Mammary epithelial cell (primary cell): ENCODE results near the gene IL18R1.

ENCODE experiments used
- EZH2 ChIP-seq: IDR thresholded peaks from 2 replicates; pipeline ENCODE4 v1.6.1; 2012; ENCODE audit warnings: low read length, inconsistent platforms, borderline replicate concordance
- TF ChIP-seq, protein P1 (sequence below), 2 donors: IDR thresholded peaks in 1 of 2; conservative IDR thresholded peaks in 1 of 2; 2 replicates each; pipeline ENCODE4 v1.5.1; 2011 to 2012; ENCODE audit warnings: inconsistent platforms in 2 of 2, low read length in 2 of 2, mild to moderate bottlenecking in 2 of 2, control low read depth in 1 of 2, low read depth in 1 of 2; ENCODE audit not compliant: insufficient read depth in 1 of 2; ENCODE audit errors: extremely low read depth in 1 of 2

DNA sequence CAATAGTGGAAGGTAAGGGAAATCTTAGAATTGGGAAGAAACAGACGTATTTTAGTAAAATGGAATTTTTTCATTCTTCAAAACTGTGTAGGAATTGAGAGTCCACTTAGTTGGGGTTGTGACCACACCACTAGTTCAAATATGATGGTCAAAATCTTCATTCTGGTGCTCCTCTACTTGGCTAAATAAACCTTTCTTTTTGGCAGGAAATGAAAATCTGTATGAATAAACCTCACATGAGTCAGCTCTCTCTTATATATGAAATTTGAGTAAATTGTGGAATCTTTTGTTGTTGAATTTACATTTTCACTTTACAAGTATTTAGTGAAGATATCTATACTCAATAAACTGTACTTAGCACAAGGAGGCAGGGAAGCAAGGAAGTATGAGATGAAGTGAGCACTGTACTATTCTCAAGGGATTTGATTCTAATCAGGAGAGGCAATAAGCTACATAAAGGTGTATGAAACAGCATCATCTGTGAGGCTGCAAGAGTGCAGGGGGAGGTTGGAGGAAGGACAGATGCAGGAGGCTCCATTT lies 20.5 kb downstream of the IL18R1 start:
- TF ChIP-seq, protein P1, sequence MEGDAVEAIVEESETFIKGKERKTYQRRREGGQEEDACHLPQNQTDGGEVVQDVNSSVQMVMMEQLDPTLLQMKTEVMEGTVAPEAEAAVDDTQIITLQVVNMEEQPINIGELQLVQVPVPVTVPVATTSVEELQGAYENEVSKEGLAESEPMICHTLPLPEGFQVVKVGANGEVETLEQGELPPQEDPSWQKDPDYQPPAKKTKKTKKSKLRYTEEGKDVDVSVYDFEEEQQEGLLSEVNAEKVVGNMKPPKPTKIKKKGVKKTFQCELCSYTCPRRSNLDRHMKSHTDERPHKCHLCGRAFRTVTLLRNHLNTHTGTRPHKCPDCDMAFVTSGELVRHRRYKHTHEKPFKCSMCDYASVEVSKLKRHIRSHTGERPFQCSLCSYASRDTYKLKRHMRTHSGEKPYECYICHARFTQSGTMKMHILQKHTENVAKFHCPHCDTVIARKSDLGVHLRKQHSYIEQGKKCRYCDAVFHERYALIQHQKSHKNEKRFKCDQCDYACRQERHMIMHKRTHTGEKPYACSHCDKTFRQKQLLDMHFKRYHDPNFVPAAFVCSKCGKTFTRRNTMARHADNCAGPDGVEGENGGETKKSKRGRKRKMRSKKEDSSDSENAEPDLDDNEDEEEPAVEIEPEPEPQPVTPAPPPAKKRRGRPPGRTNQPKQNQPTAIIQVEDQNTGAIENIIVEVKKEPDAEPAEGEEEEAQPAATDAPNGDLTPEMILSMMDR (conservative IDR thresholded peaks at IDR 0.05 in 1 of 2, IDR thresholded peaks at IDR 0.05 in 1 of 2; ENCODE audit: extremely low read depth in 1 of 2, insufficient read depth in 1 of 2, low read depth in 1 of 2, low read length in 2 of 2), result no peak
- no peak for TF ChIP-seq EZH2
